Thyroid gland (tissue), 4 donors: Measurements from ENCODE around the gene NOCT.

Experiments
- CTCF ChIP-seq, 6 experiments: fragments of 200-600 bp in 3 of 6; fragments of 450-650 bp in 3 of 6; sonication (generic) in 3 of 6; IDR thresholded peaks; one replicate each; pipeline ENCODE4 v1.5.1; 2016 to 2019; ENCODE audit warnings: antibody characterized with exemption in 6 of 6, mild to moderate bottlenecking in 2 of 6, inconsistent platforms in 1 of 6, moderate library complexity in 1 of 6
- POLR2A ChIP-seq, 2 donors: fragments of 450-650 bp; IDR thresholded peaks; one replicate each; pipeline ENCODE4 v1.6.1; 2017; ENCODE audit warnings: antibody characterized with exemption in 2 of 2, mild to moderate bottlenecking in 2 of 2, moderate library complexity in 1 of 2

GRCh38 chr4:138982754-138983153 lies 32.8 kb upstream of the NOCT start:
- TF ChIP-seq CTCF (IDR thresholded peaks at IDR 0.05) = no peak
- no peak for TF ChIP-seq POLR2A (IDR thresholded peaks at IDR 0.05)
